ENCODE data around the gene NR4A1.

GRCh38 chr12:52010152-52010622, 41.1 kb upstream of the NR4A1 start:
- TF ChIP-seq ZNF362 (CRISPR knock-in tag; IDR thresholded peaks at IDR 0.05; ENCODE audit: borderline replicate concordance): no peak
- TF ChIP-seq ZNF10 (CRISPR knock-in tag; IDR thresholded peaks at IDR 0.05; ENCODE audit: borderline replicate concordance, low read depth): no peak
- TF ChIP-seq PHB2 (IDR thresholded peaks at IDR 0.05; ENCODE audit: partially characterized antibody): no peak
- no peak for TF ChIP-seq EZH2 (conservative IDR thresholded peaks at IDR 0.05; ENCODE audit: low read depth, low read length)

Data from HepG2 (cell line).